Psoas muscle (tissue), 8 donors: ENCODE data around the gene CHCHD3. TPM values are rescaled to one million over a fixed set of nuclear protein-coding genes. Genes with fewer than 3 reads are reported as not detected.

Source experiments
- ATAC-seq, 4 donors: fragments of 200-7000 bp; cut with Tn5 transposase; one replicate each; pipeline ENCODE4 v1.9.1; 2020; ENCODE audit warnings: moderate library complexity in 3 of 4, mild to moderate bottlenecking in 2 of 4
- DNase-seq, 2 donors: peaks; one replicate each; pipeline ENCODE4 v3.0.0-alpha.2; 2020
- H3K27ac ChIP-seq: fragments of 200-600 bp; one replicate; pipeline ENCODE4 v1.8.0; 2022
- H3K27me3 ChIP-seq, 3 donors: fragments of 200-600 bp in 1 of 3; one replicate each; pipeline versions ENCODE4 v1.6.1 to v1.8.0; 2013 to 2022; ENCODE audit warnings: low read length in 2 of 3, mild to moderate bottlenecking in 2 of 3, moderate library complexity in 1 of 3; ENCODE audit not compliant: insufficient read depth in 3 of 3
- H3K36me3 ChIP-seq, 2 donors: fragments of 200-600 bp in 1 of 2; one replicate each; pipeline versions ENCODE4 v1.6.1 to v1.8.0; 2013 to 2022; ENCODE audit warnings: low read depth in 1 of 2, mild to moderate bottlenecking in 1 of 2, moderate library complexity in 1 of 2; ENCODE audit not compliant: insufficient read depth in 1 of 2
- H3K4me1 ChIP-seq: fragments of 200-600 bp; one replicate; pipeline ENCODE4 v1.8.0; 2022
- H3K4me3 ChIP-seq: fragments of 200-600 bp; one replicate; pipeline ENCODE4 v1.8.0; 2022; ENCODE audit warnings: mild to moderate bottlenecking
- H3K9me3 ChIP-seq: fragments of 200-600 bp; one replicate; pipeline ENCODE4 v1.8.0; 2022
- WGBS, 3 donors: extraction: QIAGEN DNeasy Blood & Tissue Kit; methylation state at CpG; one replicate each; pipeline versions ENCODE4 v1.1.6 to v1.1.7; 2013; 5-methylcytosine and 5-hydroxymethylcytosine counted together
- intact Hi-C, 2 donors: fragments of 100-400 bp; cut with DNase I; formaldehyde crosslinking; loops; one replicate each; pipeline versions ENCODE4 v1.11.0 to v1.14.2; 2022
- polyA plus RNA-seq, 3 donors: library from polyadenylated mRNA; stranded (reverse); fragments of 200-250 nt; gene quantifications; one replicate each; pipeline ENCODE4 v1.2.3, GENCODE V29; 2013
- total RNA-seq, 4 donors: library from RNA; stranded (reverse); fragmentation: NEBNext Ultra II Directional in 2 of 4; extraction: Animal tissue kit (Norgen Biotek cat#: 25700) in 2 of 4; gene quantifications; one replicate each; pipeline versions ENCODE4 v1.2.1 to v1.2.4, GENCODE V29; 2021 to 2023
- TF ChIP-seq, protein P1 (sequence below): fragments of 200-600 bp; IDR thresholded peaks from one replicate; pipeline ENCODE4 v1.8.0; 2022; ENCODE audit warnings: antibody characterized with exemption
- donor health status: healthy with polysubstance abuse.
- donor health status: DM: no; HTN: no; CAD: no; lungs with moderate emphysema.
- donor health status: Bipolar disorder and iron deficiency.
- donor health status: healthy.
- donor health status: DM: yes; HTN: yes; CAD: no.
- donor health status: DM: no; HTN: no; CAD: no.
- donor health status: DM: no; HTN: no; CAD: no.
- donor health status: DM: yes; HTN: yes; CAD: no.

CHCHD3 gene
- total and polyA plus RNA-seq, 7 donors = 129 to 206 (median 184) TPM

DNA sequence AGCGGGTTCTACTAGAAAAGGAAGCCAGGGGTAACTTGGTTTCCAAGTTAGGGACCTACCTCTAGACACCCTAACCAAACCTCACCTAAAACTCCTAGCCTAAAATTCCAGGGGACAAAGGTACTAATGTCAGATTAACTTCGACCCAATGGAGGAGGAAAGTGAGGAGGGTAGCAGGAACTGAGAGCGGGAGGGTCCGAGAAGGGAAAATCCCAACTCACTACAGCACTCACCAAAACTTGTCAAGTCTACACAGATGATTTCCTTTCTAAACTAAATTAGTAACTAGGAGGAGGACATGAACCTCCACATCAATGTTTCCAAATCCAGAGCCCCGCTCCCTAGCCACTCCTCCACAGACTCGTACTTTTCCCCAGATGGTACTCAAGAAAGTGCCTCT is 22.6 kb downstream of the CHCHD3 start:
- WGBS, 3 donors = 95 to 97% (median 96%) methylated on average over 6 of the region's 6 CpGs

DNA sequence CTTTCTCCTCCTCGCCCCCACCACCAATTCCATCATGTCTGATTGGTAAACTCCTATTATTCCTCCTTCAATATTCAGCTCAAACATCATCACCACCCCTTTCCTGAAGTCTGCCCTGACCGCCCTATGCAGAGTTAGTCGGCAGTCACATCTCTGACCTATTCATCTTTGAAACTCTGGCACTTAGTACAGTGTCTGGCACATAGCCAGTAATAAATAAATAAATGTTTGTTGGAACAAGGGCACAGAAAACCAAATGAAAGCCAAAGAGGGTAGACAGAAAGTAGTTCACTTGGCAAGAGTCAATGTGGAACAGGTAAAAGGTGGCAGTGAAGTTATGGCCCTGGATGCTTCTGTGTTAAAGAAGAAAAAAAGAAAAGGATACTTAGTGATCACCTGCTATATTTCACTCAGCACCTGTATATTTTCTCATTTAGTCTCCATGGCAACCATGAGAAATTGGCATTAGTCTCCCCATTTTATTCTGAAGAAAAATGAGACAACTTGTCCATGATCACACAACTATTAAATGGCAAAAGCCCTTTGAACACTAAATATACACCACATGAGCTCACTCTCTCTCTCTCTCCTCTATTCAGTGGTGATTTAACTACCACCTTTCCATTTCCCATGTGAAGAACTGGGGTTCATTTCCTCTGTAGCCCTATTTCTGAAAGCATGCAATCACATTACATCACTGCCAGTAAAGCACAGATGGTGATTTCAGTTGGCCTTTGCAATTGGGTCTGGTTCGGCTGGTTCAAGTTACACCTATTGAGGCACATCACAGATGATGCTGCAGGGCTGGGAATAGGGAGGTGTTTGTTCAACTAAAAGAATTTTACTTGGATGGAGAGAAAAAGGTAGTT is 25.3 kb downstream of the CHCHD3 start:
- TF ChIP-seq, protein P1, sequence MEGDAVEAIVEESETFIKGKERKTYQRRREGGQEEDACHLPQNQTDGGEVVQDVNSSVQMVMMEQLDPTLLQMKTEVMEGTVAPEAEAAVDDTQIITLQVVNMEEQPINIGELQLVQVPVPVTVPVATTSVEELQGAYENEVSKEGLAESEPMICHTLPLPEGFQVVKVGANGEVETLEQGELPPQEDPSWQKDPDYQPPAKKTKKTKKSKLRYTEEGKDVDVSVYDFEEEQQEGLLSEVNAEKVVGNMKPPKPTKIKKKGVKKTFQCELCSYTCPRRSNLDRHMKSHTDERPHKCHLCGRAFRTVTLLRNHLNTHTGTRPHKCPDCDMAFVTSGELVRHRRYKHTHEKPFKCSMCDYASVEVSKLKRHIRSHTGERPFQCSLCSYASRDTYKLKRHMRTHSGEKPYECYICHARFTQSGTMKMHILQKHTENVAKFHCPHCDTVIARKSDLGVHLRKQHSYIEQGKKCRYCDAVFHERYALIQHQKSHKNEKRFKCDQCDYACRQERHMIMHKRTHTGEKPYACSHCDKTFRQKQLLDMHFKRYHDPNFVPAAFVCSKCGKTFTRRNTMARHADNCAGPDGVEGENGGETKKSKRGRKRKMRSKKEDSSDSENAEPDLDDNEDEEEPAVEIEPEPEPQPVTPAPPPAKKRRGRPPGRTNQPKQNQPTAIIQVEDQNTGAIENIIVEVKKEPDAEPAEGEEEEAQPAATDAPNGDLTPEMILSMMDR = no peak

More for the DNA sequence above, 22.6 kb downstream of the CHCHD3 start:
- Histone ChIP-seq H3K9me3 (no peaks in the 10 kb centered on the region), H3K36me3 (no peaks in the 10 kb centered on the region), H3K27ac (no peak overlapping the region), H3K4me1 (peaks cover 49% of the 10 kb centered on the region), H3K4me3 (no peak overlapping the region), H3K27me3 (no peaks in the 10 kb centered on the region)
- DNase-seq (no peak), ATAC-seq (no peak)
- intact Hi-C loops = no loop called here
- TF ChIP-seq, protein P1 = no peak

DNA sequence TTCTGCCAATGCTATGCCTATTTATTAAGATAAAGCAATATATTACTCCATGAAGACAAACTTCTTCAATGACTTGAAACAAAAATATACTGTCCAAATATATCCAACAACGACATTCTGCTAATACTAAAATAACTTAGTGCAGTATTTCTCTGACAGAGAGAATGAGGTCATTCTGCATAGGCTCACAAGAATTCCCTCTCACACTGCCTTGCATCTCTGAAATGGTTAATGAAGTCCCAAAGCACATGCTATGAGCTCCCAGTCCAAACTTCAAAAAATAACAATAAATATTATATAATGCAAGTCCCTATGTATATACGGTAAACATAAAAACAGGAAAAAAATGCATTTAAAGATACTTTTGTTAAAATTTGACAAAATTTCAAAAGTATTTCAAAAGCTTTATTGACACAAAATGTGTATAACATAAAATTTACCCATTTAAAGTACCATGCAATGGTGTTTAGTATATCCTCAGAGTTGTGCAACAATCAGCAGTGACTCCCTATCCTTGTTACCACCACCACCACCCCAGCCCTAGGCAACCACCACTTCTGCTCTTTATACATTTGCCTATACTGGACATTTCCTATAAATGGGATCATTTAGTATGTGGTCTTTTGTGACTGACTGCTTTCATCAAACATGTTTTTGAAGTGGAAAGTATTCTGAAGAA is 27.6 kb downstream of the CHCHD3 start:
- ATAC-seq (no peak), DNase-seq (no peak)
- WGBS, 3 donors = 53 to 60% (median 56%) methylated on average over 2 of the region's 2 CpGs
- H3K36me3 ChIP-seq = no peaks in the 10 kb centered on the region
- no peak overlapping the region for H3K4me3 ChIP-seq
- no peaks in the 10 kb centered on the region for H3K27me3 ChIP-seq
- intact Hi-C loops = no loop called here
- peaks cover 59% of the 10 kb centered on the region for H3K4me1 ChIP-seq
- peak overlapping the region; percentile 76 for H3K27ac ChIP-seq
- TF ChIP-seq, protein P1 = no peak
- H3K9me3 ChIP-seq = no peaks in the 10 kb centered on the region

More for the DNA sequence above, 25.3 kb downstream of the CHCHD3 start:
- Histone ChIP-seq H3K27me3 (no peaks in the 10 kb centered on the region), H3K36me3 (no peaks in the 10 kb centered on the region), H3K9me3 (no peaks in the 10 kb centered on the region), H3K4me1 (peaks cover 56% of the 10 kb centered on the region), H3K27ac (peak overlapping the region; percentile 37), H3K4me3 (no peak overlapping the region)
- DNase-seq (no peak), ATAC-seq (peak in 2 of 4 donors; percentile 22 to 54)
- WGBS, 3 donors = 55 to 78% (median 70%) methylated on average over 4 of the region's 4 CpGs
- intact Hi-C loops = no loop called here

DNA sequence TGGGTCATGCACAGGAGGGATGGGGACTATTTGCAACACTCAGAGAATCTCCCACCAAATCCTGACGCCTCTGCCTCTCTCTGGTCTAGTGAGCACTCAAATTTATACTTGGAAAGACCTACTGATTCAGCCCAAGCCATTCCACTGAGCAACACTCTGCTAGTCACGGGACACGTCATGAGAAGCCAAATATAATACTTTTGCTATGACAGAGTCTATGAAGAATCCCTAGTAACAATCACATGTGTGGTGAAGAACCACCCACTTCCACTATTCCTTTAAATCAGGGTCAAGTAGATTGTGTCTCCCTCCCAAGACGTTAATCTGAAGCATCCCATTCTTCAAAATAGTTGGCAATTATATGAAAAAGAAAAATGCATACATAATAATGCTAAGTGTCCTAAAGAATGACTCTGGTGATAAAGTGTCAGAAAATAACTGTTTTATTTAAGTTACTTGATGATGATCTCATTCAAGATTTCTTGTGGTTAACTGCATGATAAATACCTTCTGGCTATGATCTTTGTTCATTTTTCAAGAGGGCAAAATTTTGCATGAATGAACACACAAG is 28.5 kb downstream of the CHCHD3 start:
- peak; percentile 89 to 93 (median 92) for ATAC-seq
- intact Hi-C loops = no loop called here

More for the DNA sequence above, 28.5 kb downstream of the CHCHD3 start:
- Histone ChIP-seq H3K27me3 (no peaks in the 10 kb centered on the region), H3K9me3 (no peaks in the 10 kb centered on the region), H3K4me1 (peaks cover 59% of the 10 kb centered on the region), H3K27ac (peak overlapping the region; percentile 76), H3K4me3 (no peak overlapping the region), H3K36me3 (no peaks in the 10 kb centered on the region)
- TF ChIP-seq, protein P1 = no peak
- no peak for DNase-seq
- WGBS, 3 donors = 17 to 28% (median 19%) methylated on average over 4 of the region's 4 CpGs
